ENCODE results near the gene ORM2.

GRCh38 chr9:114334490-114334889, 4.8 kb downstream of the ORM2 start:
- TF ChIP-seq POLR2AphosphoS5 (IDR thresholded peaks at IDR 0.05) (peak in 1 of 4 donors; percentile 5), CTCF (IDR thresholded peaks at IDR 0.05) (no peak)

Data from sigmoid colon (tissue), 4 donors.